Hepatocyte (in vitro differentiated cells): ENCODE data around the gene TBC1D4.

Source experiments
- EZH2 ChIP-seq: fragments of 200-600 bp; sonication (generic); IDR thresholded peaks from 2 replicates; pipeline ENCODE4 v1.6.1; 2016; ENCODE audit warnings: antibody characterized with exemption, mild to moderate bottlenecking, borderline replicate concordance
- EZH2phosphoT487 ChIP-seq: fragments of 200-600 bp; sonication (generic); IDR thresholded peaks from one replicate; pipeline ENCODE4 v1.6.1; 2018; ENCODE audit warnings: antibody characterized with exemption, mild to moderate bottlenecking, low read depth, moderate library complexity; ENCODE audit not compliant: unreplicated experiment, severe bottlenecking
- TF ChIP-seq, protein P1 (sequence below): fragments of 200-600 bp; sonication (generic); IDR thresholded peaks from 2 replicates; pipeline ENCODE4 v1.5.1; 2016; ENCODE audit warnings: antibody characterized with exemption, mild to moderate bottlenecking; ENCODE audit not compliant: poor library complexity

DNA sequence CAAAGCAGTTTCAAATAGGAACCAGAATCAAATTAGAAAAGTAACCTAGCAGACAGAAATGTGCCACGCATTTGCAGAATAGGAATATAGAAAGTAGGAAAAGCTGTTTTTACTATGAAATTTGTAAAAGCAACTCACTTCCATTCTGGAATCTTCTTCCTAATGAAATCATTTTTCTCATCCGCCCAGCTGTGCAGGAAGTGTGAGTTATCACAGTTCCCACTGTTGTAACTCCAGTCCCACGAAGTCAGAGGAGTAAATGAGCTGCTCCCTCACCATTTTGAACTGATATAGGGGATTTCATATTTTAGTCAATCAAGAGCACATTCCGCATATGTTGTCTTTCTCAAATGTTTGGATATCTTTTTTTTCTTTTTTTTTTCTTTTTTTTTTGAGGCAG, 230.8 kb downstream of the TBC1D4 start:
- TF ChIP-seq, protein P1, sequence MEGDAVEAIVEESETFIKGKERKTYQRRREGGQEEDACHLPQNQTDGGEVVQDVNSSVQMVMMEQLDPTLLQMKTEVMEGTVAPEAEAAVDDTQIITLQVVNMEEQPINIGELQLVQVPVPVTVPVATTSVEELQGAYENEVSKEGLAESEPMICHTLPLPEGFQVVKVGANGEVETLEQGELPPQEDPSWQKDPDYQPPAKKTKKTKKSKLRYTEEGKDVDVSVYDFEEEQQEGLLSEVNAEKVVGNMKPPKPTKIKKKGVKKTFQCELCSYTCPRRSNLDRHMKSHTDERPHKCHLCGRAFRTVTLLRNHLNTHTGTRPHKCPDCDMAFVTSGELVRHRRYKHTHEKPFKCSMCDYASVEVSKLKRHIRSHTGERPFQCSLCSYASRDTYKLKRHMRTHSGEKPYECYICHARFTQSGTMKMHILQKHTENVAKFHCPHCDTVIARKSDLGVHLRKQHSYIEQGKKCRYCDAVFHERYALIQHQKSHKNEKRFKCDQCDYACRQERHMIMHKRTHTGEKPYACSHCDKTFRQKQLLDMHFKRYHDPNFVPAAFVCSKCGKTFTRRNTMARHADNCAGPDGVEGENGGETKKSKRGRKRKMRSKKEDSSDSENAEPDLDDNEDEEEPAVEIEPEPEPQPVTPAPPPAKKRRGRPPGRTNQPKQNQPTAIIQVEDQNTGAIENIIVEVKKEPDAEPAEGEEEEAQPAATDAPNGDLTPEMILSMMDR: no peak
- no peak for TF ChIP-seq EZH2phosphoT487
- TF ChIP-seq EZH2: no peak
